Common myeloid progenitor, CD34-positive (primary cell): Measurements from ENCODE around the gene IBA57.

Experiments
- CTCF ChIA-PET: fragments of 350-600 bp; sonication (Branson Sonifier 250); formaldehyde crosslinking; loops from one replicate; lab custom pipeline; 2021; ENCODE audit warnings: antibody characterized with exemption; lab: Charles Lee
- POLR2A ChIA-PET: fragments of 350-600 bp; sonication (Branson Sonifier 250); formaldehyde crosslinking; loops from one replicate; lab custom pipeline; 2021; ENCODE audit warnings: antibody characterized with exemption; lab: Charles Lee
- DNase-seq, 3 donors: peaks; one replicate each; pipeline versions ENCODE4 v3.0.0 to v3.0.0-alpha.2; 2013
- H3K27ac ChIP-seq, 2 experiments: 1 replicate in 1 of 2; 2 replicates in 1 of 2; pipeline ENCODE4 v1.7.0; 2013; ENCODE audit warnings: inconsistent platforms in 2 of 2, low read length in 2 of 2, mild to moderate bottlenecking in 2 of 2, low read depth in 1 of 2, moderate library complexity in 1 of 2; ENCODE audit not compliant: severe bottlenecking in 2 of 2, insufficient read depth in 1 of 2, poor library complexity in 1 of 2
- H3K27me3 ChIP-seq, 5 experiments: replicated peaks in 2 of 5; 1 replicate in 3 of 5; 2 replicates in 2 of 5; pipeline versions ENCODE4 v1.6.1 to v1.7.0; 2013; ENCODE audit warnings: low read length in 4 of 5, mild to moderate bottlenecking in 2 of 5, moderate library complexity in 2 of 5, inconsistent platforms in 1 of 5; ENCODE audit not compliant: insufficient read depth in 5 of 5, control insufficient read depth in 4 of 5
- H3K36me3 ChIP-seq, 4 experiments: 1 replicate in 2 of 4; 2 replicates in 2 of 4; pipeline versions ENCODE4 v1.6.1 to v1.7.0; 2013; ENCODE audit warnings: low read length in 3 of 4, control low read depth in 1 of 4, mild to moderate bottlenecking in 1 of 4; ENCODE audit not compliant: control insufficient read depth in 4 of 4, insufficient read depth in 4 of 4
- H3K4me1 ChIP-seq, 4 experiments: 1 replicate in 3 of 4; 2 replicates in 1 of 4; pipeline versions ENCODE4 v1.6.1 to v1.7.1; 2013; ENCODE audit warnings: low read length in 3 of 4, mild to moderate bottlenecking in 3 of 4, control low read depth in 1 of 4, inconsistent platforms in 1 of 4, moderate library complexity in 1 of 4; ENCODE audit not compliant: control insufficient read depth in 4 of 4, insufficient read depth in 4 of 4; ENCODE audit errors: control extremely low read depth in 1 of 4
- H3K4me3 ChIP-seq, 7 experiments: 1 replicate in 4 of 7; 2 replicates in 3 of 7; pipeline versions ENCODE4 v1.5.1 to v1.7.0; 2013; ENCODE audit warnings: mild to moderate bottlenecking in 7 of 7, low read length in 6 of 7, moderate library complexity in 6 of 7, inconsistent platforms in 2 of 7, low read depth in 2 of 7, control low read depth in 1 of 7; ENCODE audit not compliant: insufficient read depth in 4 of 7, control insufficient read depth in 1 of 7; ENCODE audit errors: extremely low read depth in 1 of 7
- H3K9me3 ChIP-seq, 5 experiments: 1 replicate in 4 of 5; 2 replicates in 1 of 5; pipeline versions ENCODE4 v1.6.1 to v1.7.1; 2013; ENCODE audit warnings: low read length in 4 of 5, mild to moderate bottlenecking in 2 of 5, inconsistent platforms in 1 of 5, low read depth in 1 of 5, moderate library complexity in 1 of 5; ENCODE audit not compliant: control insufficient read depth in 4 of 5, insufficient read depth in 2 of 5; ENCODE audit errors: control extremely low read depth in 1 of 5
- WGBS: methylation state at CpG from one replicate; pipeline ENCODE4 v1.1.5; 2013; ENCODE audit not compliant: insufficient coverage; 5-methylcytosine and 5-hydroxymethylcytosine counted together

The IBA57 gene

DNA sequence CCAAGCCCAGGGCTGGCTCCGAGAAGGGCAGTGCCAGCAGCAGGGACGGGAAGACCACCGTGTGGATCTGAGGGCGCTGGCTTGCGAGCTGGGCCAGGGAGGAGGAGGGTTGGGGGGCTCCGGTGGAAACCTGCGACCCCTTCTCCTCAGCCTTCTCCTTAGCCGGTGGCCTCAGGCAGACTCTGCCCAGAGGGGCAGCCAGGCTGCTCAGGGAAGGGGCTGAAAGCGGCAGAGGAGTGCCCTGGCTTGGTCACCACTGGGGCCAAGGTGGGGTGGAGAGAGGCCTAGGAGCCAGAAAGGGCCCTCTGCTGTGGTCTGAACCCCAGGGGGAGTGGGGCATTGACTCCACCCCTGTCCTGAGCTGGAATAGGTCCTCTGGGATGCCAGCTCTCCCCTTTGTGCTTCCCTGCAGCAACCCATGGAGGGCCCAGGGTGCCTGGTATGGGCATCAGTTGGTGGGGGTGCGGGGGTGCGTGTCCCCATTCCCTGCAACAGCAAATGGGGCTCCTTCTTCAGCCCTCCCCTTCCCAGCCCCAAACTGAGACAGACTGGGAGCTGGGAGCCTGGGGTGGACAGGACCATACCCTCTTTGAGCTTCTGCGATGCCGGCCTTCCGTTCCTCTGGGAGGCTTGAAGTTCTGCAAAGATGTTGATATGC lies 6.5 kb upstream of the IBA57 start:
- DNase-seq = no peak
- ChIA-PET POLR2A (no interaction called here), CTCF (interaction anchor here (1.4 to 2.0 kb wide), 2 partner anchors 10 to 28 kb away, joined by 4 to 6 read pairs; no protein-coding TSS in a partner anchor)
- 90% methylated on average over 6 of the region's 14 CpGs for WGBS
- Histone ChIP-seq H3K9me3 (no peaks in the 10 kb centered on the region), H3K36me3 (peaks cover 0 to 5% (median 0%) of the 10 kb centered on the region in 4 experiments), H3K27me3 (no peaks in the 10 kb centered on the region), H3K4me1 (peaks cover 0 to 57% (median 51%) of the 10 kb centered on the region in 4 experiments), H3K27ac (no peak overlapping the region), H3K4me3 (no peak overlapping the region)

- ChIA-PET POLR2A (no interaction called here), CTCF (interaction anchor here (1.4 to 2.0 kb wide), 2 partner anchors 12 to 29 kb away, joined by 4 to 6 read pairs; no protein-coding TSS in a partner anchor)
- DNase-seq = no peak
- no peaks in the 10 kb centered on the region for H3K9me3 ChIP-seq
- no peak overlapping the region for H3K27ac ChIP-seq
- no peak overlapping the region for H3K4me3 ChIP-seq
- H3K36me3 ChIP-seq = peaks cover 0 to 5% (median 0%) of the 10 kb centered on the region in 4 experiments
- 97% methylated on average over 14 of the region's 15 CpGs for WGBS
- peaks cover 2 to 65% (median 57%) of the 10 kb centered on the region in 4 experiments for H3K4me1 ChIP-seq
- no peaks in the 10 kb centered on the region for H3K27me3 ChIP-seq
Observed at GRCh38 chr1:228160201-228160761, 5.3 kb upstream of the IBA57 start.

GRCh38 chr1:228161362-228161761 lies 4.2 kb upstream of the IBA57 start:
- no peaks in the 10 kb centered on the region for H3K27me3 ChIP-seq
- H3K9me3 ChIP-seq = no peaks in the 10 kb centered on the region
- peaks cover 0 to 5% (median 0%) of the 10 kb centered on the region in 4 experiments for H3K36me3 ChIP-seq
- ChIA-PET CTCF (interaction anchor here (1.0 to 9.6 kb wide), 3 partner anchors 9 to 53 kb away, joined by 3 to 136 read pairs (median 3); partner anchors contain the start of gene GUK1), POLR2A (no interaction called here)
- H3K4me1 ChIP-seq = peaks cover 2 to 57% (median 51%) of the 10 kb centered on the region in 4 experiments
- H3K27ac ChIP-seq = no peak overlapping the region
- 78% methylated on average over 3 of the region's 7 CpGs for WGBS
- H3K4me3 ChIP-seq = no peak overlapping the region
- DNase-seq = no peak

- ChIA-PET CTCF (interaction anchor here (0.9 to 9.6 kb wide), 5 partner anchors 9 to 52 kb away, joined by 3 to 136 read pairs (median 3); partner anchors contain the start of gene GUK1), POLR2A (no interaction called here)
- H3K27me3 ChIP-seq = no peaks in the 10 kb centered on the region
- no peak overlapping the region for H3K27ac ChIP-seq
- peak overlapping the region in 1 of 7 experiments; percentile 40 for H3K4me3 ChIP-seq
- peaks cover 5 to 57% (median 51%) of the 10 kb centered on the region in 4 experiments for H3K4me1 ChIP-seq
- peaks cover 0 to 5% (median 0%) of the 10 kb centered on the region in 4 experiments for H3K36me3 ChIP-seq
- 98% methylated on average over 8 of the region's 9 CpGs for whole genome bisulfite sequencing
- DNase-seq = no peak
- no peaks in the 10 kb centered on the region for H3K9me3 ChIP-seq
Observed at GRCh38 chr1:228161866-228162265, 3.7 kb upstream of the IBA57 start.

DNA sequence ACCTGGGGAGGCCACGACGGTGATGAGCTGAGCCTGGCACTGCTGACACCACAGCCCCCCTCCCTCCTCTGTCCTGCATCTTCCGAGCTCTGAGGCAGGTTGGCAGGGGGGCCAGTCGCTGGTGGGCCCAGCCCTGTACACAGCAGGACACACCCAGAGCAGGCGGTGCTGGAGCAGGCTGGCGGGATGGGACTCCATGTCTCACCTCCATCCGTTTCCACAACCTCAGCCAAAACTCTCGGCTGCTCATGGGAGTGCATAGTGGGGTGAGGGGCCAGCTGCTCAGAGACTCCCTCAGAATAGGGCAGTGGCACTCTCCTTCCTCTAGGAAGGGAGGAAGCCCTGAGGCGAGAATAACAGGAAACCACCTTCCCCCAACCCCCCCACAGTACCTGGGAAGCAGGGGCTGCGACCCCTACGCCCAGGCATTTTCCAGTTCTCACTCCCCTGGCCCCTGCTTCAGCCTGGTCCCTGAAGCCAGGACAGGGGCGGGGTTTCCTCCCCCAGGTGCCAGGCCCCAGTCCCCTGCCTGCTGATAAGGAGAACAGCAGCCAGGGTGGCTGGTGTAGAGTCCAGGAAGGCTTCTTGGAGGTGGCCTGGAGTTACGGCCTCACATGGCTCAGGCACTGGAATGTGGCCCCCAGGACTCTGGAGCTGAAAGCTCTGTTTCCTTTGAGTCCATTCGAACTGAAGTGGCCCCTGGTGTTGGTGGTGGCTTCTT lies 3.2 kb upstream of the IBA57 start:
- no peaks in the 10 kb centered on the region for H3K9me3 ChIP-seq
- peaks cover 6 to 54% (median 47%) of the 10 kb centered on the region in 4 experiments for H3K4me1 ChIP-seq
- DNase-seq = no peak
- ChIA-PET CTCF (interaction anchor here (0.9 to 9.6 kb wide), 5 partner anchors 10 to 161 kb away, joined by 3 to 136 read pairs (median 3); partner anchors contain the start of gene GUK1), POLR2A (interaction anchor here (1.0 kb wide), 1 partner anchor 8 kb away, joined by 3 read pairs; no protein-coding TSS in a partner anchor)
- peak overlapping the region in 3 of 7 experiments; percentile 19 to 40 (median 39) for H3K4me3 ChIP-seq
- H3K27ac ChIP-seq = no peak overlapping the region
- no peaks in the 10 kb centered on the region for H3K27me3 ChIP-seq
- peaks cover 0 to 5% (median 0%) of the 10 kb centered on the region in 4 experiments for H3K36me3 ChIP-seq
- WGBS = 13% methylated on average over 9 of the region's 14 CpGs

DNA sequence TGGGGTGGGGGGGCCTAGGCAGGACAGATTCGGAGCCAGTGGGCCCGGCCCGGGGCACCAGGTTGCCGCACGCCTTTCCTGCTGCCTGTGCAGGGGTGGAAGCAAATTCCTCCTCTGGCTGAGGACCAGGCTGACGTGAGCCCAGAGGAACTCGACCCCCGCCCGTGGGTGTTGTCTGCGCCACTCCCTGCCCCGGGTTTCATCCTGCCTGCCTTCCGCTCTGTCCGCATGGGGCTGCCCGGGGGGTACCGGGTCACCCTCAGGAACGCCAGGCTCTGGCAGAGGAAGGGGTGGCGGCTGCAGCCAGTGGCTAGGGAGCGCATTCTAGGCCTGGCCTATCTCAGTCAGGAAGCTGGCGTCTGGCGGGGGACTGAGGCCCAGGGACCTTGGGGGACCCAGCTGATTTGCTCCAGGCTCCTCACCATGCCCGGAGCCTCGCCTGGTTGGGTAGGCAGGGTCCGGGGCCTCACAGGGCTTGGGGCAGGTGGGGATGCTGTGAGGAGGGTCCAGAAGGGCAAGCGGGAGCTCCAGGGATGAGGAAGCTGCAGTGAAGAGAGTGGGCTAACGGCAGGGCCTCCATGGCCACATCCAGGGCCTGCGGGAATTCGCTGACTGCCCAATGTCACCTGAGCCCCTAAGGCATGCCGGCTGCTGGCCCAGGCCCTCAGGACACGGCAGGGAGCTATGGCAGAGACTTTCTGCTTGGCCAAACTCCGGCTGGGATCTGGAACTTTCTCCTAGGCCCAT lies 2.4 kb upstream of the IBA57 start:
- H3K27ac ChIP-seq = no peak overlapping the region
- POLR2A ChIA-PET = interaction anchor here (1.0 to 2.6 kb wide), 2 partner anchors 9 to 23 kb away, joined by 3 to 10 read pairs; partner anchors contain the start of gene GUK1
- WGBS = 30% methylated on average over 25 of the region's 30 CpGs
- peaks cover 6 to 50% (median 45%) of the 10 kb centered on the region in 4 experiments for H3K4me1 ChIP-seq
- H3K36me3 ChIP-seq = peaks cover 0 to 5% (median 0%) of the 10 kb centered on the region in 4 experiments
- no peaks in the 10 kb centered on the region for H3K27me3 ChIP-seq
- DNase-seq = peak in 1 of 3 donors; percentile 23
- CTCF ChIA-PET = interaction anchor here (0.7 to 9.6 kb wide), 5 partner anchors 11 to 162 kb away, joined by 3 to 136 read pairs (median 3); partner anchors contain the start of gene GUK1
- H3K9me3 ChIP-seq = no peaks in the 10 kb centered on the region
- peak overlapping the region in 3 of 7 experiments; percentile 19 to 40 (median 39) for H3K4me3 ChIP-seq
